ENCODE data around the gene DSCAM.

DSCAM gene

DNA sequence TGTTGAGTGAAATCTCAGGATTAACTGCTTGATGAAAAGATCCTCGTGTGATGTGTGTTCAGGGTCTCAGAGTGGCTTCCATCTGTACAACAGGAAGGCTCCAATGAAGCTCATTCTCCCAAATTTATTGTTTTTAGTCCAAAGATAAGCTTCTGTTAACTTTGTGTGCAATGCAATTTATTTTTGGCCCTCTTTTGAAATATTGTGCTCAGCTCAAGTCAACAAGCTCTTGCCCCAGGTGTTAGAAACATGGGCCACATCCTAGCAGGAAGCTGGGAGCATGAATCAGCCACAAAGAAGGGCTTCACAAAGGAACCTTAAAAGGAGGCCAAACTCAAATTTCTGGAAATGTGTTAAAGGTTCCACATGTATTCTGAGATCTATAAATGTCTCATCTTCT lies 844.0 kb downstream of the DSCAM start:
- no peak for TF ChIP-seq SIN3A (IDR thresholded peaks at IDR 0.05; ENCODE audit: borderline replicate concordance, insufficient read depth, low read length)
- no peak for TF ChIP-seq FOXP2 (optimal IDR thresholded peaks at IDR 0.05; ENCODE audit: borderline replicate concordance, extremely low read depth, extremely low read length, insufficient read depth)
- TF ChIP-seq TAF1 (IDR thresholded peaks at IDR 0.05; ENCODE audit: borderline replicate concordance, insufficient read depth, low read length): no peak
- no peak for TF ChIP-seq POLR2AphosphoS5 (IDR thresholded peaks at IDR 0.05; ENCODE audit: low read depth, low read length)
- TF ChIP-seq, protein P1, sequence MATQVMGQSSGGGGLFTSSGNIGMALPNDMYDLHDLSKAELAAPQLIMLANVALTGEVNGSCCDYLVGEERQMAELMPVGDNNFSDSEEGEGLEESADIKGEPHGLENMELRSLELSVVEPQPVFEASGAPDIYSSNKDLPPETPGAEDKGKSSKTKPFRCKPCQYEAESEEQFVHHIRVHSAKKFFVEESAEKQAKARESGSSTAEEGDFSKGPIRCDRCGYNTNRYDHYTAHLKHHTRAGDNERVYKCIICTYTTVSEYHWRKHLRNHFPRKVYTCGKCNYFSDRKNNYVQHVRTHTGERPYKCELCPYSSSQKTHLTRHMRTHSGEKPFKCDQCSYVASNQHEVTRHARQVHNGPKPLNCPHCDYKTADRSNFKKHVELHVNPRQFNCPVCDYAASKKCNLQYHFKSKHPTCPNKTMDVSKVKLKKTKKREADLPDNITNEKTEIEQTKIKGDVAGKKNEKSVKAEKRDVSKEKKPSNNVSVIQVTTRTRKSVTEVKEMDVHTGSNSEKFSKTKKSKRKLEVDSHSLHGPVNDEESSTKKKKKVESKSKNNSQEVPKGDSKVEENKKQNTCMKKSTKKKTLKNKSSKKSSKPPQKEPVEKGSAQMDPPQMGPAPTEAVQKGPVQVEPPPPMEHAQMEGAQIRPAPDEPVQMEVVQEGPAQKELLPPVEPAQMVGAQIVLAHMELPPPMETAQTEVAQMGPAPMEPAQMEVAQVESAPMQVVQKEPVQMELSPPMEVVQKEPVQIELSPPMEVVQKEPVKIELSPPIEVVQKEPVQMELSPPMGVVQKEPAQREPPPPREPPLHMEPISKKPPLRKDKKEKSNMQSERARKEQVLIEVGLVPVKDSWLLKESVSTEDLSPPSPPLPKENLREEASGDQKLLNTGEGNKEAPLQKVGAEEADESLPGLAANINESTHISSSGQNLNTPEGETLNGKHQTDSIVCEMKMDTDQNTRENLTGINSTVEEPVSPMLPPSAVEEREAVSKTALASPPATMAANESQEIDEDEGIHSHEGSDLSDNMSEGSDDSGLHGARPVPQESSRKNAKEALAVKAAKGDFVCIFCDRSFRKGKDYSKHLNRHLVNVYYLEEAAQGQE (IDR thresholded peaks at IDR 0.05; ENCODE audit: insufficient read depth in 1 of 2, low read depth in 2 of 2, low read length in 2 of 2): no peak

GRCh38 chr21:39984286-39984991 lies 862.5 kb downstream of the DSCAM start:
- no peak for TF ChIP-seq TAF1 (IDR thresholded peaks at IDR 0.05; ENCODE audit: borderline replicate concordance, insufficient read depth, low read length)
- TF ChIP-seq FOXP2 (optimal IDR thresholded peaks at IDR 0.05; ENCODE audit: borderline replicate concordance, extremely low read depth, extremely low read length, insufficient read depth): no peak
- TF ChIP-seq SIN3A (IDR thresholded peaks at IDR 0.05; ENCODE audit: borderline replicate concordance, insufficient read depth, low read length): no peak

DNA sequence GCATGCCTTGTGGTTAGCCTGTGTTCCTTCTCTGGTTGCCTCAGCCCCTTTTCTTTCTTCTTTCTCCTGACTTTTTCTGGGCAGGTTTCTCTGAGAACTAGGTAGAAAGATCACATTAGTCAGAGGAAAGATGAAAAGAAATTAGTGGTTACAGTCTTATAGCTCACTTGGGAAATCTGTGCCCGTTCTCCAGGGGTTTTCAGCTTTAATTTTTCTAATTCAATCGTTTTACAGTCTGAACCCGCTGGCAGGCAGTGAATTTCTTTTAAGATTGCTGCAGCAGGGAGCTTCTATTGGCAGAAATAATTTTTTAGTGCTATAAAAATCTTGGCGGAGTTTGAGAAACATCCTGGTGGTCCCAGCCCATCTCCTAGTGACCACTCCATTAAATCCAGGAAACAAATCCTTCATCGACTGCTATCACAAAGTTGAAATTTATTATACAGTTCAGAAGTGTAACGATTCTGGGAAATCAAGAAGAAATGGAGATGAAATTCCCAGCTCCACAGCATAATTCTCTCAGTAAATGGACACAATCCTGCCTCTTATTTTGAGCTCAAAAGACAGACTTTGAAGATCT lies 866.6 kb downstream of the DSCAM start:
- TF ChIP-seq SIN3A (IDR thresholded peaks at IDR 0.05; ENCODE audit: borderline replicate concordance, insufficient read depth, low read length) (no peak), POLR2AphosphoS5 (IDR thresholded peaks at IDR 0.05; ENCODE audit: low read depth, low read length) (no peak), TAF1 (IDR thresholded peaks at IDR 0.05; ENCODE audit: borderline replicate concordance, insufficient read depth, low read length) (no peak), FOXP2 (optimal IDR thresholded peaks at IDR 0.05; ENCODE audit: borderline replicate concordance, extremely low read depth, extremely low read length, insufficient read depth) (no peak)
- TF ChIP-seq, protein P1 (IDR thresholded peaks at IDR 0.05; ENCODE audit: insufficient read depth in 1 of 2, low read depth in 2 of 2, low read length in 2 of 2): no peak

DNA sequence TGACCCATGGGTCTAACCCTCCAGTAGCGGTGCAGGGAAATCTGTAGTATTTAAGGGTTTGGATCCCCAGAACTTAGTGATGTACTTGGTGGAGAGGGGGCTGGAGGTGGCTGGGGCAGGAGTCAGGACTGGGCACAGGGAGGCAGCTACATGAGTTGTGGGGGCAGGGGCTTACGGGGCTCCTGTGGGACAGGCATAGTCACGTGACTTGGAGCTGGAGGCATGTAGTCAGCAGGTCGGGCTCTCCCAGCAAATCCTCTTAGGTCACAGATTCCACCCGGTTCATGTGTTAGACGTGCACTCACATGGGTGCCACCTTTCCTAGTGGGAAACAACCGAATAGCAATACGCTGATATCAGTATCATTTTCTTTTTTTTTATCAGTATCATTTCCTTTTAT lies 867.6 kb downstream of the DSCAM start:
- TF ChIP-seq POLR2AphosphoS5 (IDR thresholded peaks at IDR 0.05; ENCODE audit: low read depth, low read length): no peak
- TF ChIP-seq FOXP2 (optimal IDR thresholded peaks at IDR 0.05; ENCODE audit: borderline replicate concordance, extremely low read depth, extremely low read length, insufficient read depth): no peak
- TF ChIP-seq, protein P1 (IDR thresholded peaks at IDR 0.05; ENCODE audit: insufficient read depth in 1 of 2, low read depth in 2 of 2, low read length in 2 of 2): no peak
- TF ChIP-seq SIN3A (IDR thresholded peaks at IDR 0.05; ENCODE audit: borderline replicate concordance, insufficient read depth, low read length): no peak
- no peak for TF ChIP-seq TAF1 (IDR thresholded peaks at IDR 0.05; ENCODE audit: borderline replicate concordance, insufficient read depth, low read length)

DNA sequence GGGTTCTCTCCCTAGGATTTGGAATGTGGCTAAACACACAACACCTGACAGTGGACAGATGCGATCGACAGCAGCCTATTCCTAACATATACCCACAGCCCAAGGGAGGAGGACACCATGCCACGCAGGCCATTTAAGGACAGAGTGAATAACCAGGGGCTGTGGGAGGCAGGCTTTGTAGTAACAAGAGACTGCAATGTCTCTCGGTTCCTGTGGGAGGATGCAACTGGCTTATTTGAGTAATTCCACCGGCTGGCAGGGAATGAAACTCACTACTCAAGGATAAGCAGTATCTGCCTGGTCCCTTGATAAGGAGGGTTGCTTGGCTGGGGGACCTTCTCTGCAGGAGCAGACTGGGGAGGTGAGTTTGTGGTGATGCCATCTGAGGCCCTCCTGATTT lies 870.2 kb downstream of the DSCAM start:
- TF ChIP-seq, protein P1 (IDR thresholded peaks at IDR 0.05; ENCODE audit: insufficient read depth in 1 of 2, low read depth in 2 of 2, low read length in 2 of 2): no peak
- TF ChIP-seq TAF1 (IDR thresholded peaks at IDR 0.05; ENCODE audit: borderline replicate concordance, insufficient read depth, low read length): no peak
- TF ChIP-seq POLR2AphosphoS5 (IDR thresholded peaks at IDR 0.05; ENCODE audit: low read depth, low read length): no peak
- TF ChIP-seq FOXP2 (optimal IDR thresholded peaks at IDR 0.05; ENCODE audit: borderline replicate concordance, extremely low read depth, extremely low read length, insufficient read depth): no peak
- no peak for TF ChIP-seq SIN3A (IDR thresholded peaks at IDR 0.05; ENCODE audit: borderline replicate concordance, insufficient read depth, low read length)

Measured in PFSK-1 (cell line).